ENCODE data around the gene MVB12B.

Gene MVB12B

GRCh38 chr9:126411948-126412284 lies 85.3 kb downstream of the MVB12B start:
- no peak for DNase-seq

DNA sequence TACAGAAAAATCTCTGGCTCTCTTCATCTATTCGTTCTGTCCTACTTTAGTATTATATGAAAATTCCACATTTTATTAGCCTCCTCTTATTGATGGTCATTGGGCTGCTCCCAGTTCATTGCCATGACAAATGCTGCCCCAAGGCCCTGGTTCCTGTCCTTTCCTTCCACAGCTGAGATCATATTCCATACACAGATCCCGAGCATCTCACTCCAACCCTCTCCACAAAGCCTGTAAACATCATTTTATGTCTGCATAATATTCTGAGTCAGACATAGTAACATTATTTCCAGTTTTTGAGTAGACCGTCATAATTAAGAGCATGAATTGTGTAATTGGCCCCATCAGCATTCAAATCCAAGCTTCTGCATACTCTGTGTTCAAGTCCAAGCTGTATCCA lies 86.3 kb downstream of the MVB12B start:
- no peak for DNase-seq

- no peak for DNase-seq
Observed at GRCh38 chr9:126413391-126414068, 86.9 kb downstream of the MVB12B start.

DNA sequence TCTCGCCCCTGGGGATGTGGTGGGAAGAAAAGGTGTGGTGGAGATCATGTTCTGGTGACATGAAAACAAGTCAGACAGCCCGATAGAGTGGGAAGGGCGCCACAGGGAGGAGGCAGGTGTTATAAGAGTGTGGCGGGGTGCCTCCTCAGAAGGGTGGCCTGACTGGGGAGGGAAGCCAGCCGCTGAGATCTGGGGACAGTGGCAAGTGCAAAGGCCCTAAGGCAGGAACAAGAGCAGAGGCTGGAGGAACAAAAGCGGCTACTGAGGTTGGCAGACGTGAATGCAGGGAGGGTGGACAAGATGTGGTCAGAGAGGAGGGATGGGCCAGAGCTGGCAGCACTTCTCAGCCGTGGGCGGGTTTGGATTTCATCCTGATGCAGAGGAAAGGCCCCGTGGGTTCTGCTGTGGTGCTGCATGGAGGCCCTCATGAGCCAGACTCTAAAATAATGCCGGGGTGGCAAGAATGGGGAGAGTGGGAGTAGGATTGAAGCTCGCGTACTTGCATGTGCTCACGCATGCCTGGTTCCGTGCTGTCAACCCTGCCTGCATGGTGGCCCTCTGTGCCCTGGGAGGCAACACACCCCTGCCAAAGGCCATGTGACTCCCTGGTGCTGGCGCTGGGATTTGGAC lies 89.2 kb downstream of the MVB12B start:
- DNase-seq = no peak

DNA sequence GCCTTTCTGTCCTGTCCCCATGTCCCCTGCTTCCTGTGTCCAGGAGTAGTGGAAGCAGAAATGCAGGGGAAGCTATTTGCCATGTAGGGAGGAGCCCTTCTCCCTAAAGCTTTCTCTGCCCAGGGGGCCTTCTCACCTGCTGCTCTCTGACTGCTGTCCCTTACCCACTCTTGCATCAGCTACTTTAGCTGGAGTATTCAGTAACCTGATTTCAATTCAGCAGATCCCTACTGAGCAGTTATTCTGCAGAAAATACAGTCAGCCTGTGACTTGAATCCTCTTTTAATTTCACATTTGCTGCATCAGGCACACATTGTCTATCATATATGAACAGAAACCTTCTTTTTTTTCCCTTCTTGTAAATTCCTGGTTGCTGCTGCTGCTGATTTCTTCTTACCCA lies 90.4 kb downstream of the MVB12B start:
- DNase-seq = no peak

DNA sequence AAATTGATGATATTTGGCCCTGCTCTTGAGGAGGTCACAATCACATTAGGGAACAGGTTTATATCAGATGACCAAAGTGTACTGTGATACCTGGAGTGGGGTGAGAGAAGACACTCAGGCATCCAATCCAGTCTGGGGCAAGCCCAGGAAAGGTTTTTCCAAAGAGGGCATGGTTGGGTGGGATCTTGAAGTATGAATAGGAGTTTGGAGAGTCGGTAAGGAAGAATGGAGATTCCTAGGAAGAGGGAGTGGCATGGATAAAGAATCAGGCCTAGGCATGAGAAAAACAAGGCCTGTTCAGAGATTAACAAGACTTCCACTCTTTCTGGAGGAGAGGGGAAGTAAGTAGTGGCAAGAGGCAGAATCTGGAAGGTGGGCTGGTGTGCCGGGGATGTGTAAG lies 91.1 kb downstream of the MVB12B start:
- no peak for DNase-seq

DNA sequence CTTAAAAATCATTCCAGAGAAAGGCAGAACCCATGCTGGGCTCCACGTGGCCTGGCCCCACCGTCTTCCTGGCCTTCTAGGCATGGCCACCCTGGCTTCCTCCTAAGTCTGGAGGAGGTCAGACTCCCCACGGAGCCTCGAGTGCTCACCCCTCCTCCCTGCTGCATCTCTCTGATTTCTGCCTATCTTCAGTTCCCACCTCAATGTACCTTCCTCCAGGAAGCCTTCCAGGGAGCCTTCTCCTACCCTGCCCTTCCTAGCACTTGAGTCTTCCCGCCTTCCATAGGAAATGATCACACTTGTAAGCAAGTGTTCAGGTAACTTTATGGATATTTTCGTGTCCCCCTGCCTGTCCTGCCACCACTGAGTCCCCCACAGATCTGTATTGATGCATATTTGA lies 92.0 kb downstream of the MVB12B start:
- DNase-seq = no peak

DNA sequence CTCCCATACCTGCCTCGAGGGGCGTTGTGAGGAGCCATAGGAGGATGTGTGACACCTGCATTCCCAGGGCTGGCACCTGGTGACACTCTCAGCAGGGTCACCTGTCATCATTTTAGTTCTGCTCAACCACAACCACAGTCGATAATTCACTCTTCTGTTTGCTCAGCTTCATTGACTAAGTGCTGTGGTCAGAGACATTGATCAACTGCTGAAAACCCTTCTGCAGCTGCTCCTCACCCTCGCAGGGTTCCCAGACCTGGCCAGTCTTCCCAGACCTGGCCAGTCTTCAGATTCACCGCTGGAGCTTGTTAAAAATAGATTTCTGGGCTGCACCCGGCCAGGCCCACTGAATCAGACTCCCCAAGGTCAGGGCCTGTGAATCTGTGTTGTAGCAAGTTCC lies 92.8 kb downstream of the MVB12B start:
- no peak for DNase-seq

GRCh38 chr9:126420135-126420534 lies 93.5 kb downstream of the MVB12B start:
- no peak for DNase-seq

DNA sequence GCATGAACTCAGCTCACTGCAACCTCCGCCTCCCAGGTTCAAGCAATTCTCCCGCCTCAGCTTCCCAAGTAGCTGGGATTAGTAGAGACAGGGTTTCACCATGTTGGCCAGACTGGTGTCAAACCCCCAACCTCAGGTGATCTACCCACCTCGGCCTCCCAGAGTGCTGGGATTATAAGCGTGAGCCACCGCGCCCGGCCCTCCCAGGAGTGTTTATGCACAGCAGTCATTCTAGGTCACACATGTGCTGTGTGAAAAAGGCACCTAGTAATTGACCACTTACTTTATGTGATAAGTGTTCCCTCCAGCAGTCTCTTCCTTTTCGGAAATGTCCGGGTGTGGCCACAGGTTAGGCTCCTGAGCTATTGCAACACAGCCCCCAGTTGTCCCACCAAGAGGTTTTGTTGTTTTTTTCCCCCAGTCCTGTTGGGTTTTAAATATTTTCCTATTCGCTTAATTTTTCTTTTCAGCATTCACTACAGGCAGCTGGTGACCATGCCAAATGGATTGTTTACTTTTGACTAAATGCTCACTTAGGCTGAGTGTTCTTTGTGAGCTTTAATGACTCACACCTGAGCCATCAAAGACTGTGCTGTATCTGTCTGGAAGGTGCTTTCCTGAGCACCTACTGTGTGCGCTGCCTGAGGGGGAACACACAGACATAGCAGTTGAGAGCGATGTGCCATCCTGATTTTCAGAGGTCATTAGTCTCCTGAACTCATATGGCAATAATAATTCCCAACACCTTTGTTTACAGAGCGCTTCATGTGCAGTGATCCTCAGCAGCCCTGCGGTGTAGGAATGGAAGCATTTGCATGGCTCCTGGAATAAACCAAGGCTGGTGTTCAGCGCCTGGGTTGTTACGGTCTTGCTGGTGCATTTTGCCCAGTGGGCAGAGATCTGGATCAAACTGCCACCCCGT lies 94.3 kb downstream of the MVB12B start:
- DNase-seq = peak; percentile 13

GRCh38 chr9:126421567-126422428 lies 95.2 kb downstream of the MVB12B start:
- no peak for DNase-seq

DNA sequence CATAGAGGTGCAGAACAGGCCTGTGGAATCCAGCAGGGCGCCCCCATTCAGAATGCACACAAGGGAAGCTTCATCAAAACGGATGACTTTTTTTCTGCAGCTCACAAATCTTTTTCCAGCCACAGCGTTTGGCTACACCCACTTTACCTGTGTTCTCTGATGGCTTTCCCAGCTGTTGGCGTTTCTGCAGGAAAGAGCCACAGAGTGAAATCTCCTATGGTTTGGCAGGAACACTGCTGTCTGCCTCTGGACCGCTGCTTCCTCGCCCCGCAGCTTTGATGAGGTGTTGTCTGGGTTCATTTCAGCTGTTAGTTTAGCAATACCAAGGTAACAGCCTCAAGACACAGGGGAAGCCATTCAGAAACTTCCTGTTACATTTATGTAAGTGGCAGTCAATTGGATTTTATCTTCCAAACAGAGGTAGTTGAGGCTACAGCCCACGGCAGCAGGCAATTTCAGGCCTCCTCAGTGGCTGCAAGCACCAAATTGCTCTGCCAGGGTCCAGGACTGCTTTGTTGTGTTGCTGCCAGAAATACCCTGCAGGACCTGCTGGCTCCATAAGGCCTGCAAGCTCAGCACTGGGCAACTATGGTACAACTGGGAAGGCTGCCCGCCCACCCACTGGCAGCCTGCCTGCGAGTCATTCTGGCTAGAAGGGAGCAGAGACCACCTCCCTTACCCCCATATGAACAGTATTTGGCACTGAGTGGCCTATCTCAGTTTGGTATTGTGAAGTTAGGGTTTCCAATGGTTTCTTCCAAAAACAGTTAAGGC lies 96.7 kb downstream of the MVB12B start:
- no peak for DNase-seq

DNA sequence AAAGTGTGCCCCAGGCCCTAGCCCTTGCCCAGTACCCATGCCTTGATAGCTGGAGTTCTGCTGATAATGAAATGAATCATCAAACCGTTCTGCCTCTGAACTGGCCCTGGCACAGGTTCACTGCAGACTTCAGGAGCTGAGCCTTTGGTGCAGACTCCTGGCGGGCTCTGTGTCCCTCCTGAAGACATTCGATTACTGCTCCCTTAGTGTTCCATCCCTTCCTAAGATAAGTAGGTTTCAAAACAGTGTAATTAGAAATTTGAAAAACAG lies 97.2 kb downstream of the MVB12B start:
- DNase-seq = no peak

DNA sequence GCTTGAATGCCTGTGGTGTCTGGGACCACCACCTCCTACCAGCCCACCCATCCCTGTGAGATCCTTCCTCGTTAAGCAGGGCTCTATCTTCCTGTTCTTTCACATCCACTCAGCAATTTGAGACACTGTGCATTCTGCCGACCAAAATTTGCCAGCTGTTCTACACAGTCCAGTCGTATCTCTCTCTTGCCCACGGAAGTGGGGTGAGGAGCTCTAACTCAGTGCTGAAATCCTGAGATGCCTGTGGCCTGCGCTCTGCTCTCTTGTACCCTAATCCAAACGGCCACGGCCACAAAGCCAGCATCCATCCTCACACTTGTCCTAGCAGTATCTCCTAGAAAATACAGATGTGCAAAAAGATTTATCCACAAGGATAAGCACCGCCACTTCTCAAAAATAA lies 97.9 kb downstream of the MVB12B start:
- no peak for DNase-seq

DNA sequence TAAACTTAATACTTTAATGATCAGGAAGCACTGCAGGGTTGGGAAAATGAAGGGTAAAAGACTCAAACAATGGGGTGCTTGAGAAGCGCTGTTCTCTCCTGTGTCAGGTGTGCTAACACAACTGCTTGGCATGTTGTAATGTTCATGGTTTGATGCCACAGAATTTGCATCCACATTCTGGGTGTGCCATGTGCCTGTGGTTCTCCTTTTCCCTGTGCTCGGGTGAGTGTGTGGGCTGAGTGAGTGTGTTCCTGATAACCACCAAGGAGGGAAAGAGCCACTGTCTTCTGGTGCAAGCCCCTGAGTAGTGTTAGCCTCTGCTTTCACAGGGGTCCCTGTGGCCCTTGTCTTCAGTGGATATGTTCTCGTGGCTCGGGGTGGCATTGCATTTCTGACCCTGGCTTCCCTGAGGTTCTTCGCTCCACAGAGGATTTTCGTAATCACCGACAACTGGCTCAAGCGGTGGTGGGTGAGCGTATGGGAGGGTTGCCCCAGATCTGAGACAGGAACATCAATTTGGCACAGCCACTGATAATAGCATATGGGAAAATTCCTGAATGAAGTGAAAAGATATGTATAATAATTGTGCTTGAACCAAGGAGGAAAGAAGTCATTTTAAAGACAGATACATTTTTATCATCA lies 102.0 kb downstream of the MVB12B start:
- DNase-seq = no peak

- DNase-seq = no peak
Observed at GRCh38 chr9:126429190-126429589, 102.6 kb downstream of the MVB12B start.

DNA sequence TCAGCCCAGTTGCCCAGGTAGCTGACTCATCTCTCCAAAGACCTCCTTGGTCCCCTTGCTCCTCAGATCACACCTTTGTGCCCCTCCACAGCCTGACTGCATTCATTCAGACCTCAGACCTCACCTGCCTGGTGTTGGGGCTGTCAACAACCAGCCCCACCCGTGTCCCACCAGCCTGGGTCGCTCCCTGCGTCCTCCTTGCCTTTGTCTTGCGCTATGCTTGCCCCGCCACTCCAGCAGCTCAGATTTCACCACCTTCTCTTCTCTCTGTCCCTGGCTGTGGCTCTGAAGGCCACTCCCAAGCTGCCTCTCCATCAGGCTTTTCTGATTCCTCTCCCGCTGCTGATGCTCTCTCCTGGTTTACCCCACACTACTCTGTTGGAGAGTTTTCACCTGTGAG lies 103.5 kb downstream of the MVB12B start:
- no peak for DNase-seq

DNA sequence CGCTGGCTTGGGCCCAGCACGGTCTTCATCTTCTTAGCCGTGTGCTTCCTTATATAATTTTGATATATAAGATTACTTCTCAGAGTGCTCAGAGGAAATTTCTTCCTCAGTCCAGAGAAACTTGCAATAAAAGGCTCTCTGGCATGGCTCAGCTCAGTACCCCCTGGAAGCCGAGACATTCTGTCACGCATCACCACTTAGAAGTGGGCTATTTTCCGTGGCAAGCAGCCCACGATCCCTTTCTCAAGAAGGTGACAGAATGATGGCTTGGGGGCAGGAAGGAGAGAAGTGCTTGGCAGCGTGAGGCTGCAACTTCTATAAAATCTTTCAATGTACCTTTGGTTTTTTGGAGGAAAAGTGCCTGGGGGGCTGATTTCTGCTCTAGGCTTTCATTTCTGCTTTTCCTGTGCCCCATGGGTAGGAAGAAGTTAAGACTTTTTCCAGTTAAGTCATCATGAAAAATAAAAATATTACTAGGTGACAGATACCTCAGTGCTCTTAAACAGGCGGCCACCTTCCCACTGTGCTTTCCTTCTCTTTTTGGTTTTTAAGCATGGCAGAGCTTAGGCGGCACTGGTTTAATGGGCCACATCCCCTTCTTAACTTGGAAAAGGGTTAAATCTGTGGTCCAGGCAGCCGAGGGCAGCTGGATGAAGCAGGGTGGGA lies 104.6 kb downstream of the MVB12B start:
- no peak for DNase-seq

DNA sequence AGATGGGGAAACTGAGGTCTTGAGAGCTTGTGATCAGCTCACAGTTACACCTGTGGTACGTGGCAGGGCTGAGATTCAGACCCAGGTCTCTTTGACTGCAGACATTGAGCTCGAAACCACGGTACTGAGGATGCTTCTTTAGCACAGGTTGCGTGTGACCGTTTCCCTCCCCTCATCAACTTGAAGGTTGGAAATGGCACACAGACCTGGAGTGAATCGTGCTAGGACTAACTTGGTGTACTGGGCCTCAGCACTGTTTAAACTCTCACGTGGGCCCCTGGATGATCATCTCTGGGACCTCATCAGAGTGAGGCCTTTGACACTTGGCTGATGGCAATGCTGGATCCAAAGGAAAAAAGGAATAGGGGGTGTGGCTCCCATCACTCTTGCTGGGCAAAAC lies 106.0 kb downstream of the MVB12B start:
- no peak for DNase-seq

DNA sequence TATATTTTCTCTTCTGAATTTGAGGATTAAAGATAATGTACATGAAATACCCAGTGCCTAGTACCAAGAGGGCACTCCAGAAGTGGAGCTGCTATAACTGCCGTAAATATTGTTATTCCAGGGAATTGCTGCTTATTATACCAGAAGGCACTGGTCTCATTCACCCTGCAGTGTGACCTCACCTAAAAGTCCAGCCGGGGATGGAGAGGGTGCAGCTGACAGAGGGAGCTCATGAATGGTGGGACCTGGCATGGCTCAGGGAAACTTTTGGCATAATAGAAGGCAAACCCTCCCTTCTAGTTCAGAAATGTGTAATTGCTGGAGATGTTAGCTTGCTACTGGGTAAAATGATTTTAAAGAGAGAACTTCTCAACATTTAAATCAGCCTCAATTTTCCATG lies 108.5 kb downstream of the MVB12B start:
- DNase-seq = no peak

DNA sequence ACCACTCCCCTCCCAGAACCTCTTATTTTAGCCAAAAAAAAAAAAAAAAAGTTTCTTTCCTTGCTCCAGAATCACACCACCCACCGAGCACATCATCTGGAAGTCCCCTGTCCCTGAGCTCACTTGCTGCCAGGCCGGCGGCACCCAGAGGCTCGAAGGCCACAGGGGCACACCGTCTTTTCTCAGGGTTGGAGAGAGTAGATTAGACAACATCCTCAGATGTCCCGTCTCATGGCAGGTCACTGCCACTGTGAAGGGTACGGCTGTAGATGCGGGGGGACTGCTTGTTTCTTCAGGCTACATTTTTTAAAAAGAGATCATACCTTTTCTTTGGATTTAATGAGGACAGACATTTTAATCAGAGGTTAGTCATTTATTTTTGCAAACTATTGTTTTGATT lies 109.0 kb downstream of the MVB12B start:
- DNase-seq = no peak
